ENCODE results near the gene CORIN.

DNA sequence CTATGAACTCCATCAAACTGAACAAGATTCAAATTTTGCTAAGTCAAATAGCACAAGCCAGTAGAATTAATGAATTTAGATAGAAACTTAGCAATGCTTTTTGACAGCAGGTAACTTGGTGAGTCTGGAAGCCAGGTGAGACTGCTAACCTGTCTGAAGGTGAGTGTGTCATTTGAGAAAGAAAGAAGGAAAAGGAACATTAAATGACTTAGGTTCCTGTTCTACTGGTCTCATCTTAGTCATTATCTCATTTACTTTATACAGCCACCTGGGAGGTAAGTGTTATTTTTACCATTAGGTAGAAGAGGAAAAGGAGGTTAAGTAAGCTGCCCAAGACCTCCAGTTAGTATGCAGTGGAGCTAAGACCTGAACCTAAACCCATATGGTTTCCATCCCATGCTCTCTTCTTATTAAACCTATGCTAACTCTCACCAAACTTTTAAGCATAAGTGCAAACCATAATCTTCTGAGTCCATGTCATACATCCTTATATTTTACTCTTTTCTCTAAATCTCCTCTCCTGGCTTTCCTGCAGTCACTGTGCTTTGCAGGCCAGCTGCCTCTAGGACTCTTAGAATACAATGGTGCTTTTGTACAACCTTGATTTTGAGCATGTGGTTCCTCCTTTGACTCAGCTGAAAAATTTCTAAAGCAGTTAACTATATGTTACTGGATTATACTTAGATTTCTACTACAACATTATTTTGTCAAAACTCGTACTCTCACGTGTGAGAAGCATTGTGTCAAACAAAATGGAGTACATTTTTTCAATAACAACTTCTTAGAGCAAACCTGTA lies 284.3 kb downstream of the CORIN start:
- TF ChIP-seq, protein P1, sequence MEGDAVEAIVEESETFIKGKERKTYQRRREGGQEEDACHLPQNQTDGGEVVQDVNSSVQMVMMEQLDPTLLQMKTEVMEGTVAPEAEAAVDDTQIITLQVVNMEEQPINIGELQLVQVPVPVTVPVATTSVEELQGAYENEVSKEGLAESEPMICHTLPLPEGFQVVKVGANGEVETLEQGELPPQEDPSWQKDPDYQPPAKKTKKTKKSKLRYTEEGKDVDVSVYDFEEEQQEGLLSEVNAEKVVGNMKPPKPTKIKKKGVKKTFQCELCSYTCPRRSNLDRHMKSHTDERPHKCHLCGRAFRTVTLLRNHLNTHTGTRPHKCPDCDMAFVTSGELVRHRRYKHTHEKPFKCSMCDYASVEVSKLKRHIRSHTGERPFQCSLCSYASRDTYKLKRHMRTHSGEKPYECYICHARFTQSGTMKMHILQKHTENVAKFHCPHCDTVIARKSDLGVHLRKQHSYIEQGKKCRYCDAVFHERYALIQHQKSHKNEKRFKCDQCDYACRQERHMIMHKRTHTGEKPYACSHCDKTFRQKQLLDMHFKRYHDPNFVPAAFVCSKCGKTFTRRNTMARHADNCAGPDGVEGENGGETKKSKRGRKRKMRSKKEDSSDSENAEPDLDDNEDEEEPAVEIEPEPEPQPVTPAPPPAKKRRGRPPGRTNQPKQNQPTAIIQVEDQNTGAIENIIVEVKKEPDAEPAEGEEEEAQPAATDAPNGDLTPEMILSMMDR (IDR thresholded peaks at IDR 0.05): no peak
- no peak for TF ChIP-seq POLR2A (IDR thresholded peaks at IDR 0.05)

Data from suprapubic skin (tissue), 3 donors.